ENCODE data around the gene SAMD11. TPM values are rescaled to one million over a fixed set of nuclear protein-coding genes. Genes with fewer than 3 reads are reported as not detected.

Gene SAMD11
- total and polyA plus RNA-seq, 10 of the 15 experiments (the other 5 are each of a cell fraction or from before 2014, with no cell fraction given): 0.04 to 0.31 (median 0.19) TPM; not detected in 6

- in situ Hi-C loops (cut with MboI): no loop called here
- H4K20me1 ChIP-seq (ENCODE audit: control insufficient read depth, insufficient read depth): no peaks in the 10 kb centered on the region; the same call in 1 of the 2 replicates
- DNase-seq (ENCODE audit: low read depth, low spot score) (no peak), ATAC-seq (no peak), FAIRE-seq (no peak)
- no peaks in the 10 kb centered on the region for H3K79me2 ChIP-seq (ENCODE audit: control insufficient read depth, insufficient read depth, low read length)
- POLR2A ChIA-PET: no interaction called here
- WGBS (ENCODE audit: insufficient coverage, insufficient replicate concordance, low lambda C conversion rate, missing lambda C conversion rate): 2% methylated on average over 46 of the region's 98 CpGs
- BruUV-seq (replicated peaks): no TSS peak
- H3K36me3 ChIP-seq (ENCODE audit: control insufficient read depth in 2 of 2, insufficient read depth in 2 of 2, low read length in 1 of 2): no peaks in the 10 kb centered on the region
- RAD21 ChIA-PET (ENCODE audit: unreplicated experiment): no interaction called here
- no peak overlapping the region for H3K4me3 ChIP-seq
- CTCF ChIA-PET: no interaction called here
- SMC1A ChIA-PET (ENCODE audit: uncharacterized antibody, unreplicated experiment): no interaction called here
- intact Hi-C loops (cut with micrococcal nuclease; ENCODE audit: unreplicated experiment): loop anchor here (1.0 kb wide), 1 partner anchor 18 kb away; no protein-coding TSS in a partner anchor
- H3K9me3 ChIP-seq (replicated peaks; ENCODE audit: control insufficient read depth, insufficient read depth, low read length): no peaks in the 10 kb centered on the region
- no peak overlapping the region for H3K27ac ChIP-seq (ENCODE audit: control insufficient read depth, insufficient read depth)
- H3K4me1 ChIP-seq (ENCODE audit: control insufficient read depth, insufficient read depth, low read length): no peaks in the 10 kb centered on the region
- H3K9ac ChIP-seq (ENCODE audit: control insufficient read depth, insufficient read depth, low read length): no peak overlapping the region
- H3K4me2 ChIP-seq (ENCODE audit: control insufficient read depth, insufficient read depth): no peak overlapping the region
- no peak overlapping the region for H2AFZ ChIP-seq (ENCODE audit: control insufficient read depth, low read depth, low read length)
- H3K27me3 ChIP-seq (replicated peaks in 1 of 2; ENCODE audit: control insufficient read depth in 2 of 2, insufficient read depth in 2 of 2, low read length in 1 of 2): peaks cover 19 to 24% of the 10 kb centered on the region in 2 experiments
- TF ChIP-seq CREM (IDR thresholded peaks at IDR 0.05; ENCODE audit: low read depth) (no peak), USF1 (IDR thresholded peaks at IDR 0.05; ENCODE audit: borderline replicate concordance, extremely low read length, insufficient read depth, low read depth, low read length) (no peak), RBBP5 (conservative IDR thresholded peaks at IDR 0.05) (no peak), CEBPZ (IDR thresholded peaks at IDR 0.05; ENCODE audit: low read depth, low read length) (no peak), HCFC1 (IDR thresholded peaks at IDR 0.05; ENCODE audit: low read length) (no peak), SPI1 (IDR thresholded peaks at IDR 0.05; ENCODE audit: borderline replicate concordance, insufficient read depth, low read depth, low read length) (no peak), LARP7 (IDR thresholded peaks at IDR 0.05) (no peak), ZNF592 (IDR thresholded peaks at IDR 0.05) (no peak), RUNX3 (IDR thresholded peaks at IDR 0.05; ENCODE audit: low read length) (no peak), BMI1 (IDR thresholded peaks at IDR 0.05; ENCODE audit: borderline replicate concordance) (no peak), IKZF1 (conservative IDR thresholded peaks at IDR 0.05) (no peak; the same call in 1 of the 2 replicates), IRF4 (IDR thresholded peaks at IDR 0.05; ENCODE audit: low read depth, low read length) (no peak), ETV6 (conservative IDR thresholded peaks at IDR 0.05 in 1 of 2, IDR thresholded peaks at IDR 0.05 in 1 of 2; ENCODE audit: borderline replicate concordance in 1 of 2, low read depth in 1 of 2) (no peak)
Observed at GRCh38 chr1:923991-924655, 400 bp downstream of the SAMD11 start.
